NCI-H2196 (cell line): ENCODE results near the gene P2RX1.
A peak's percentile ranks its signal among the peaks of the same experiment; 100 is the strongest.

Experiments used
- DNase-seq: peaks from one replicate; lab custom pipeline; 2025; ENCODE audit not compliant: unreplicated experiment; lab: John Stamatoyannopoulos, UW

Gene P2RX1

DNA sequence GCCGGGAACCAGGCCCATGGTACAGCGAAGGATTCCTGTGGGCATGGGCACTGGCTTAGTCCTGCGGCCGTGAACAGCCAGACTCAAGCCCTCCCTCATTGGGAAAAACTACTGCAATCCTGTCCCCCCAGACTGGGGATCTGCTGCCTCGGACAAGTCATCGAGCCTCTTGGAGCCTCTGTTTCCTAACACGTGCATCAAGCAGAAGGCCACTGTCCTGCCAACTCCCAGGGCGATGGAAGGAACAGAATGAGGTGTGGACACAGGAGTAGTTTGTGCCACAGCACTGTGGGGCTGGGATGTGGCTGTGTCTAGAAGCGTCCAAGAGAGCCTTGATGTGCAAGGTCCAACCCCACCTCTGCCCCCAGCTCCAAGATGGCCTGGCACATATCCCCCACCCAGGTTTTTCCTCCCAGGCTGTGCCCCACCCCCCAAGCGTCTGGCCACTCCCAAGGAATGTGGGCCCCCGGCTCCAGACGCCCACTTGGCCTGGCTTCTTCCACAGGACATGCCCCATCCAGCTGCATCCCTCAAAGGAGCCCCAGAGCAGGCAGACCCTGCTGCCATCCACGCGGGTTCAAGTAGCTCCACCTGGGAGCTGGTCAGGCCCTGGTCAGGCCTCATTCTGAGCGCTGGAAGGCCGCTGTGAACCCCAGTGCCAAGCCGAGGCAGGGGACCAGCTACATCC is 26.8 kb downstream of the P2RX1 start:
- no peak for DNase-seq

DNA sequence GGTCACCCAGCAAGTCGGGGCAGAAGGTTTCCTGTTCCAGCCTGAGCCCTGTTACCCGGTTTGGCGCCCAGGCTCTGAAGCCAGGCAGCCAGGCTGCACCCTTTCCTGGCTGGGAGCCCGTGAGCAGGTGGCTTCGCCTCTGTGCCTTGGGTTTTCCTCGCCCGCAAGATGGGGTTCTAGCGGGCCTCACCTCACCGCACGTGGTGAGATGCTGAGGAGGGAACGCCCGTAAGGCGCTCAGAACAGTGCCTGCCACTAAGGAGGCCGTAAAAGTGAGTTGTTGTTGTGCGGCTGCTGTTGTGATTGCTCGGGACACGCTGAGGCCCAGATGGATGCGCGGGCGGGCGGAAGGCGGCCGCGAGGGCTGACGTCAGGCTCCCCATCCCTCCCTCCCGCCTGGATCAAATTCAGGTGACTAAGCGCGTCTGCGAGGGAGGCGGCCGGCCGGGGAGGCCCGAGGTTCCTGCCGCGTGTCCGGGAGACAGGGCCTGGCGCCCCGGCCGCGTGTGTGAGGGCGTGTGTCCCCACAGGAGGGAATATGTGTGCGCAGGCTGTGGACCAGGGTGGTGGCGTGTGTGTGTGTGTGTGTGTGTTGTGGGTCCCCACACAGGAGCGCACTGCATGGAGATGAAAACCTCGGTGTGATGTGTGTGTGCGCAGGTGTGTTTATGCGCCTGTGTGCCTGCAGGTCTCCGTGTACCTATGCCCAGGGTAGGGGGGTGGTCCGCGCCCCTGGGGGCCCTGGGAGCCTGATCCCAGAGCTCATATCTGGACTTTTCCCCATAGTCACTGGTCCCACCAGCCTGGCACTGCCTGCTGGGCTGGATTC is 27.7 kb downstream of the P2RX1 start:
- DNase-seq: peak; percentile 78

DNA sequence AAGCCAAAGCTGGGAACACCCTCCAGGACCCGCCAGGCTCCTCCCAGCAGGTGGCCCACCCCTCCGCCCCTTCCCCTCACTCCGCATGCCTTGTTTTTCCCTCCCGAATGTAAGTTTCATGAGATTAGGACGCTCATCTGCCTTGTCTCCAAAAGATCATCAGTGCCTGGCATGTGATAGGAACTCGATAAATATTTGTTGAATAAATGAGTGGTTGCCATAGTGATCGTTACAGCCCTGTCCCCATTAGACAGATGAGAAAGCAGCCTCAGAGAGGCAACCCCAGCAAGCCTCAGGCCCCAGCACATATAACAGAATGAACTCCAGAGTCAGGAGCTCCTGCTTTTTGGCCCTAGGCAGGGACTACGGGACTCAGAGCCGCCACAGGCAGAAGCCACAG is 28.5 kb downstream of the P2RX1 start:
- DNase-seq: peak; percentile 42

DNA sequence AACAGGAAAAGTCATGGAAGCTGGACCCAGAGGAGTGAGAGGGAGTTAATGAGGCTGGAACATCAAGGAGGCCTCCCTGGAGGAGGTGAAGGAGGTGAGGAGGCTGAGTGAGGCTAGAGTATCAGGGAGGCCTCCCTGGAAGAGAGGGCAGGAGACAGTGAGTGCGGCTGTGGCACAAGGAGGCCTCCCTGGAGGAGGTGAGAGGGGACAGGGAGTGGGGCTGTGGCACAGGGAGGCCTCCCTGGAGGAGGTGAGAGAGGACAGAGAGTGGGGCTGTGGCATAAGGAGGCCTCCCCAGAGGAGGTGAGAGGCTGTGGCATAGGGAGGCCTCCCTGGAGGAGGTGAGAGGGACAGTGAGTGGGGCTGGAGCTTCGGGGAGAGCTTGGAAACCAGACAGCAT is 28.9 kb downstream of the P2RX1 start:
- DNase-seq: no peak

DNA sequence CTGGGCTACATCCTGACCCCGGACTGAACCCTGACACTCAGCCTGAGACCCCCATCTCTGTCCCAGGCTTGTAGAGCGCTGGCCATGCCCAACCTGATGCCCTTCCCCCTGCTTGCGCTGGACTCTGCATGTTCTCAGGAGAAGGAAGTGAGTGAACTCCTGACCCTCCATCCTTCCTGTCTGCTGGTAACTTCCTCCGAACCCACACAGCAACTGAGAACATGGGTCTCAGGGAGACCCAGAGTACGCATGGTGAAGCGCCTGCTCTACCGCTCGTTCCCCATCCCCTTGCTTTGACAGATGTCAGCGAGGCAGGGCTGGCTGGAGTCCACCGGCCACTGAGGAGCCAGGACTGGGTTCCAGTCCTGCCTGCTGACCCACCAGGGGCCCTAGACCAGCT is 29.5 kb downstream of the P2RX1 start:
- DNase-seq: no peak

DNA sequence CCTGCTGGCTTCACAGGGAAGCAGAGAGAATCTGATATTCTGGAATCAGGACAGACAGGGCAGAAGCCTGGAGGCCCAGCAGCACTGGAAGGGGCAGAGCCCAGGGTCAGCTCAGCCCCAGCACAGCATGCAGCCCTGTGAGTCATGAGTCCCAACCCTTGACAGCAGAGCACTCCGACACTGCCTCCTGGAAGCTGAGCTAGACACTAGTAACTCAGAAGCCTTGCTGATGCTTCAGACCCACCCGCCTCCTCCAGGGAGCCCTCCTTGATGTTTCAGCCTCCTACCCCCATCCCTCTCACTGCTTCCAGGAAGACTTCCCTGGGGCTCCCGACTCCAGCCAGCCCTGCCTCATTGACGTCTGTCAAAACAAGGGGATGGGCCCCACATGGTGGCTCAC is 30.3 kb downstream of the P2RX1 start:
- DNase-seq: no peak

DNA sequence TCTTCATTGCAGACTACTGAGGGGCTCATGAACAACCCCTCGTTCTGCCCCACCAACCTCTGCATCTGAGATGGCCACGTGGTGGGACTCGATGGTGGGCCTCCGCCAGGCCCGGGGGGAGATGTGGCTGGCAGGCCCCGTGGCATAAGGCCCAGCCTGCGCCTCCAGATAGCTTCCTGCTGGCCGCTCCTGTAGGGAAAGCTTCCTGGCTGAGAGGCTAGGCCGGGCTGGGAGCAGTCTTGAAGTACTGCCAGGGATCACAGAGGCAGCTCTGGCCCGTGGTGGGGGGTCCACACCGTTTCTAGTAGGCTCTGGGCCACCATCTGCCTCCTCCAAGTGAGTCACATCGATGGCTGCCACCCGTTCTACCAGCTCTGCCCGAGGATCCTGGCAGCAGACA is 31.0 kb downstream of the P2RX1 start:
- DNase-seq: no peak

DNA sequence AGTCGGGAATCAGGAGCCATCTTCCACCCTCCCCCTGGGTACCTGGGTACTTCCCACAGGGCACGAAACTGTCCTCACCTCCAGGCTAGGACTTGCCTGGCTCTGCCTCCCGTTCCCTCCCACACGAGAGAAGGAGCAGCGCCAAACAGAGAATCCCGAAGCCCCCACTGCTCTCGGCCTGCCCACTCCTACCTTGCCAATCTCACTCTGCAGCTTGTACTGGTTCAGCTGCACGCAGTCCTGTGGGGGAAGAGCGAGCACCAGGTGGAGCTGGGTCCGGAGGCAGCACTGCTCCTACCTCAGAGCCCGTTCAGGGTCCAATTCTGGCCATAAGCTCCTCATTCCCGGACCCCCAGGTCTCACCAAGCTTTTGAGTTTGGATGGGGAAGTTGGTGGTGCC is 32.1 kb downstream of the P2RX1 start:
- DNase-seq: no peak

DNA sequence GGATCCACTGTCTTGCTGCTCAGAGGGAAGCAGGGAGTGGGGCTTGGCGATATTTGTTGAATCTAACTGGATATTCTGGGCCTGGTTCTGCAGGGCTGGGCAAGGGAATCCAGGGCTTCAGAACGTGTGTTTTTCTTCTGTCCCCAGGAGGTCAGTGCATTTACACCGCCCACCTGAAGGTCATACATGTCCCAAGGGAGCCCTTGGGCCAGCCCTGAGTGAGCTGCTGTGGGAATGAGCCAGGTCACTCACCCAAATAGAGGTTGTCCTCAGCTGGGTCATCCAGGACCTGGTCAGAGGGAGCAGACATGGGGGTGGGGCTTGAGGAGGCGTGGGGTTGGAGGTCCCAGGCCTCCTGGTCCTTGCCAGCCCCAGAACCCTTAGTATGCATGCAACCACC is 34.0 kb downstream of the P2RX1 start:
- no peak for DNase-seq

DNA sequence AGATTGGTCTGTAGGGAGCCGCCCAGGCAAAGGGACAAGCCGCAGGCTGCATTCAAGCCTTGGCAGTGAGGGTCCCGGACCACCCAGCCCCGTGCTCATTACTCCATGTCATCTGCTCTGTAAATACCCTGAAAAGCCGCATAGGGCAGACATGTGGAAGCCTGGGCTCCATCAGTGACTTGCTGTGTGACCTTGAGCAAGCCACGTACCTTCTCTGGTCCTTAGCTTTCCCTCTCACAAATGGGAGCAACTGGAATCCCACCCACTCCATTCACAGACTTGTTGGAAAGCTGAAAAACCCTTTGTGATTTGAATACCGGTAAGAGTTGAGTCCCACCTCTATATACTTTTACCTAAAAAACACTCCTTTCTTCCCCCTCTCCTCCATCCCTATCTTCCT is 35.3 kb downstream of the P2RX1 start:
- DNase-seq: no peak

DNA sequence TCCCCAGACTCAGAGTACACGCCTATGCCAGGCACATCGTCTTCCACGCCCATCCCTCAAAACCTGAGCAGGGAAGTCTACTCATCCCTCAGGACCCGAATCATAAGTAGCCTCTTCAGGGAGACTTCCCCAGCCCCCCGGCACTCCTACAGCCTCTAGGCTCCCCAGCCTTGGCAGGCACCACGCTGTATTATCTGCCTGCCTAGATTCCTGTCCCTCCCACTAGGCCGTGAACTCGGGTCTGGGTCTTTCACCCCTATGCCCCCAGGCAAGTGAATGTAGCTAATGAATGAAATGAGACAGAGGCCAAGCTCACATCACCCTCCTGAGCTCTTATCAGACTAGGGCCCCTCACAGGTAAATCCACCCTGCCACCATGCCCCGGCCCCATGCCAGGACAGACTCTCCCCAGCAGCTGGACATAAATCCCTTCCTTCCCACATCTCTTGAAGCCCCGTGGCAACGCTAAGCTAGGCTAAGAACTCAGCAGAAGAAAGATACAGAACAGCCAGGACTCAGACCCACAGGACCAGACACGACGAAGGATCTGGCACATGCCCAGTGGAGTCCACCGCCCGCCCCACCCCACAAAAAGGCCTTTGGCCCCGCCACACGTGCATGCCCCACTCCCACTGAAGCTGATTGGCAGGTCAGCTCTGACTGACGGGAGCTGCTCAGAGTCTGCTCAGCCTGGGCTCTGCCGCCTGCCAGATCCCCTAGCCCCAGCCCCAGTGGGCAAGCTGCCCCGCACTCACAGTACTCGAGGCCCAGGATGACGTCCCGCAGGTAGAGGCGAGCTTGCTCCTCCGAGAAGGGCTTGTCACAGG is 36.5 kb downstream of the P2RX1 start:
- no peak for DNase-seq

DNA sequence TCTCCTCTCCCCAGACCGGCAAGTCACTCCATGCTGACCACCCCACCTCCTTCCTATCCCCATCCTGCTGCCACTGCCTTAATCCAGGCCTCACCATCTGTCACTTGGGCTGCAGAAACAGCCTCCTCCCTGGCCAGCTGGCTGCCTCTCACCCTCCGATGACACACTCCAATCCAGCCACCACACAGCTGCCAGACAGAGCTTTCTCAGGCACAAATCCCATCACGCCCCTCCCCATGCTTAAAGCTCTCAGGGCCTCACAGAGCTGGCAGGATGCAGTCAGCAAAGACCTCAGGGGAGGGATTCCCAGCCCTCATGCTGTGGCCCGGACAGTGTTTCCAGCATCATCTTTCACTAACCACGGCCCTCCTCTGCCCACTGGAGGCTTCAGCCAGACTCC is 37.1 kb downstream of the P2RX1 start:
- DNase-seq: peak; percentile 2

DNA sequence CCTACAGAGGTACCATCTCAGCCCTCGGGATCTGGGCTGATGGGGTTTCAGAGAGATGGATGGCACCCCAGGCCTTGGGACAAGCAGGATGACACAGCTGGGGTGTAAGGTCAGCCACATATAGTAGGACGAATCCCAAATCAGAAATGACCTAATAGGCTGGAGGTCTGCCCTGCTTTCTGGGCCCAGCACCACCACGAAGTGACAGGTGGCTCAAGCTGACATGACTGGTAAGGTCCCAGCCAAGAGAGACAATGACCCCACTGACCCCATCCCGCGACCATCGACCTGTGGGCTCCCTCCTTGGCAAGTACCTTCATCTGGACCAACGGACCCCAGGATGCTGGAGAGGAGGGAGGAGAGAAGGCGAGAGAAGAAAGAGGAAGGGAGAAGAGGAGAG is 39.0 kb downstream of the P2RX1 start:
- DNase-seq: no peak

DNA sequence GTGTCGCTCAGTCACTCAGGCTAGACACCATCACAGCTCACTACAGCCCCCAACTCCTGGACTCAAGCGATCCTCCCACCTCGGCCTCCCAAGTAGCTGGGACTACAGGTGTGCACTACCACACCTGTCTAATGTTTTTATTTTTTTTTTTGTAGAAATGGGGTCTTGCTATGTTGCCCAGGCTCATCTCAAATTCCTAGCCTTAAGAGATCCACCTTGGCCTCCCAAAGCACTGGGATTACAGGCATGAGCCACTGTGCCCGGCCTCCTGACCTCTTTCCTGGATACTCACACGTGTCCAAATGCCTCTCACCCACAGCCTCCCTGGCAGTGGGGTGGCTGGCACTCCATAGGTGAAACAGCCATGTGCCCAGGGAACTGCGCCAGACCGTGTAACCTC is 40.9 kb downstream of the P2RX1 start:
- DNase-seq: no peak

DNA sequence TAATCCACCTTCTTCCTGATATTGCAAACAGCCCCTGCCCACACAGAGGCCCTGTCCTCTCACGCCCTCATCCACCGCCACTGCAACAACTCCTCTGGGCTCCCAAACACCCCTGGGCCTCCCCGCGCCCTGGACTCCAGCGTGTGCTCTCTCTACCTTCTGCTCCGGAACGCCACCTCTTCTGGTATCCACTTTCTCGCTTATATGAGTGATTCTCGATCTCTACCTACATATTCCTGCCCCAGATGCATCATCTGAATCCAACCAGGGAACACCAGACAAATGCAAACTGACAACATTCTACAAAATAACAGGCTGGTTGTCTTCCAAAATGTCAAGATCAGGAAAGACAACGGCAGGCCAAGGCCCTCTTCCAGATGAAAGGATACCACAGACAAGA is 42.4 kb downstream of the P2RX1 start:
- DNase-seq: no peak

DNA sequence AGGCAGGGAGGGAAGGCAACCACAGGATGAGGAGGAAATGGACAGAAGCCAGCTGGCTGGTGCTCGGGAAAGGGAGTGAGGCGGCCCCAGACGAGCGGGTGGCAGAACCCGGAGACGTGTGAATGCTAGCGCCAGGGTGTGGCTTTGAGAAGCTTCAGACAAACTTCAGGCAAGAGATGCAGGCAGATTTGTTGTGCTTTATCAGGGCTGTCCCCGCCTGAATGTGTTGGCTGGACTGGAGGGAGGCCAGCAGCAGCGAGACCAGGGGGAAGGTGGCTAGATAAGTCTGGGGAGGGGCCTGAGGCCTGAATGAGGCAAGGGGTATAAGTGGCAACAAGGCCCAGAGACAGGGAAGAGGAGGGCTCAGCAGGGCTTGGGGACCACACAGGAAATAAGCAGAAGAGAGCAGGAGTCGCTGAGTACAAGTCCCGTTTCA is 45.4 kb downstream of the P2RX1 start:
- no peak for DNase-seq

DNA sequence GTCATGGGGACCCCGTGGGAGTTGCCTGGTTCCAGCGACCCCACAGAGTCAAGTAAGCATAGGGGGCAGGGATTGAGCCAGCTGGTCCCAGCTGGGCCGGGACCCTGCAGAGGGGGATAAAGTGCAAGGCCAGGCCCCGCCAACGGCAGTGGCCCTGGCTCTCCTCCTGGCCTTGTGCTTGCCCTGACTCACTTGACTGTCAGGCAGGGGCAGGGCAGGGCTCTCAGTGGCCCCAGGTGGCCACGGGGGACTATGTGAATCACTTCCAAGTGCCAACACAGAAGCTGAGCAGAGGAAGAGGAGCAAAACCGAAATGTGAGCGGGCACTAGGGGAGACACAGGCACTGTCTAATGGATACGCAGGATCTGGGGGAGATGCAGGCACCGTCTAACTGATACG is 48.7 kb downstream of the P2RX1 start:
- DNase-seq: no peak

DNA sequence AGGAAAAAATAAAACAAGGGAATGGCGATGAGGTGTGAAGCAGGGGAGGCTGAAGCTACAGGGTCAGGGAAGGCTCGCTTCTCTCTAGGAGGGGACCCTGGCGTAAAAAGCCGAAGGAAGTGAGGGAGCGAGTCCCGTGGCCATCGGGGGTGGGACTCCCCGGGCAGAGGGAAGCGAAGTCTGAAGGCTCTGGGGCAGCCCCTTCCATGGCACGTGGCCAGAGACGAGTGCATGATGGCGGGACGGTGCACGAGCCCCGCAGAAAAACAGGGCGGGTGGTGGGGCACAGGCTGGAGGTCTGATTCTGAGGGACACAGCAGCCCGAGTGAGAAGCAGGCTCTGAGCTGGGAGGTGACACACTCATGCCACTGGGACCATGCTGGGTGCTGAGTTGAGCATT is 49.2 kb downstream of the P2RX1 start:
- DNase-seq: no peak

DNA sequence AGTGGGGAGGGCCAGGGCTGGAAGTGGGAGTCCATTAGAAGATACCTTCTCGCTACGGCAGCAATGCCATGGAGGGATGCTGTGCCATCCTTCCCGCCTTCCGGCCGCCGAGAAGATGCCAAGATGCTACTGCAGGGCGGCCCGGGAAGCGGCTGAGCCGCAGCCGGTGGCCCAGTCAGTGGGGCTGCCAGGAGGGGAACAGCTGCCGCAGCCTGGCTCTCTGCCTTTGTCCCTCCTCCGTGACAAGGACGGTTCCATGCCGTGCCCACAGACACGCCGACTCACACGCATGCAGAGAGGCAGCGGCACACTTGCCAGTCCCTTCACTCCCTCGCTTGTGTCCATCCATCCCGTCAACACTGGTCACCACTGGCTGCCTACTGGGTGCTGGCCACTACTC is 50.0 kb downstream of the P2RX1 start:
- DNase-seq: no peak

DNA sequence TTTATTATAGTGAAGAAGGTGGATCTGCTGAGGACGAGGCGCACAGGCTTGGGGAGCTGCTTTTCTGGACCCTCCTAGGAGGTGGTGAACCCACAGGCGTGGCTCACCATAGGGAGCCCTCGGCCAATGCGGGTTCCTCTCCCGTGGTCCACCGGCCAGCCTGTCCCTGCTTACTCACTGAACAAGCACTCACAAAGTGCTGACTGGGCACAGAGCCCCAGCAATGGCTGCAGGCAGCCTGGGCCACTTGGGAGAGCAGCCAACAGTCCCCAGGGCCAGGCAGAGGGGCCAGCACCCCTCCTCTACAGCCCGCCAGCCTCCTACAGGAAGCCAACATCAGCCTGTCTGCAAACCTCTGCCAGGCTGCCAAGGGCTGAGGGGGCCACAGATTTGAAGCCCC is 51.1 kb downstream of the P2RX1 start:
- no peak for DNase-seq

DNA sequence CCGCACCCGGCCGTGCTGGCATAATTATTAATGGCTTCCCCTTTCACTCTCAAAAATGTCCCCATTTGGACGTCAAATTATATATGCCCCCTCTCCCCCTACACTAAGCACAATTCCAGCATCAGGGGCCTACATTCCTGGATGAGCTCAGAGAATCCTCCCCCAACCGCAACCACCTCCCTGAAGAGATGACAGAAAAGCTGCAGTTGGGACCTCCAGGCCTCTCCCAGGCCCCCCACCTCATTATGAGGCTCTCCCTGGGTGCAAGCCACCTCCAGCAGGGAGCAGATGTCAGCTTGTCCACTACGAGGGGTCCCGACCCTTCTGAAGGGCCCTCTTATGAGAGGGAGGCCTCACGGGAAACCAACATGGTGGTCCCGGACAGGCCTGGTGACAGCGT is 51.7 kb downstream of the P2RX1 start:
- DNase-seq: no peak
